HEK293 (cell line): Measurements from ENCODE around the gene KIFC1.
"Not testable (repeated sequence)": the region's sequence is repeated elsewhere in the genome, so short reads cannot be mapped to it uniquely, and the experiment has no call there.

Experiments
- CTCF ChIA-PET: fragments of 350-600 bp; formaldehyde crosslinking; extraction: SDS; loops from one replicate; lab custom pipeline; 2021; ENCODE audit warnings: antibody characterized with exemption; lab: Yijun Ruan, JAX
- POLR2A ChIA-PET: fragments of 300-600 bp; formaldehyde crosslinking; extraction: SDS; loops from one replicate; lab custom pipeline; 2020; ENCODE audit warnings: antibody characterized with exemption, inconsistent platforms; lab: Yijun Ruan, JAX
- H3K27ac ChIP-seq: fragments of 200-500 bp; sonication (Bioruptor generic); 2 replicates; pipeline ENCODE4 v1.5.1; 2014; ENCODE audit warnings: low read depth, low read length, control low read depth, inconsistent platforms; ENCODE audit errors: extremely low read depth
- H3K36me3 ChIP-seq, 2 experiments: fragments of 200-500 bp in 1 of 2; sonication (Bioruptor generic) in 1 of 2; 1 replicate in 1 of 2; 2 replicates in 1 of 2; pipeline ENCODE4 v1.5.1; 2014 to 2017; ENCODE audit warnings: inconsistent platforms in 2 of 2, low read length in 2 of 2; ENCODE audit not compliant: control insufficient read depth in 2 of 2, insufficient read depth in 1 of 2
- H3K4me1 ChIP-seq: fragments of 200-500 bp; sonication (Bioruptor generic); 2 replicates; pipeline ENCODE4 v1.5.1; 2014; ENCODE audit warnings: mild to moderate bottlenecking, low read length, inconsistent platforms; ENCODE audit not compliant: control insufficient read depth, insufficient read depth
- H3K4me3 ChIP-seq: 2 replicates; pipeline ENCODE4 v1.5.1; 2011; ENCODE audit warnings: low read depth, mild to moderate bottlenecking, control low read depth, low read length, moderate library complexity
- H3K9me3 ChIP-seq: fragments of 200-500 bp; sonication (Bioruptor generic); 2 replicates; pipeline ENCODE4 v1.5.1; 2014; ENCODE audit warnings: low read depth, low read length, inconsistent platforms; ENCODE audit not compliant: control insufficient read depth, insufficient read depth
- PATZ1 ChIP-seq: fragments of 450-650 bp; formaldehyde crosslinking; IDR thresholded peaks from 2 replicates; pipeline ENCODE4 v1.5.1; 2016; ENCODE audit warnings: missing biosample characterization, missing genetic modification characterization
- REST ChIP-seq: fragments of 450-650 bp; formaldehyde crosslinking; IDR thresholded peaks from 2 replicates; pipeline ENCODE4 v1.5.1; 2016; ENCODE audit warnings: missing biosample characterization, missing genetic modification characterization
- ZBTB26 ChIP-seq: fragments of 450-650 bp; formaldehyde crosslinking; optimal IDR thresholded peaks from 2 replicates; pipeline ENCODE3; 2016; ENCODE audit warnings: missing biosample characterization, mild to moderate bottlenecking, missing genetic modification characterization
- ZNF223 ChIP-seq: fragments of 450-650 bp; formaldehyde crosslinking; IDR thresholded peaks from 2 replicates; pipeline ENCODE4 v1.5.1; 2016; ENCODE audit warnings: missing biosample characterization, missing genetic modification characterization
- ZNF362 ChIP-seq: fragments of 450-650 bp; formaldehyde crosslinking; IDR thresholded peaks from 2 replicates; pipeline ENCODE4 v1.5.1; 2016; ENCODE audit warnings: missing biosample characterization, missing genetic modification characterization
- ZNF37A ChIP-seq: fragments of 450-650 bp; IDR thresholded peaks from 2 replicates; pipeline ENCODE4 v1.5.1; 2018; ENCODE audit warnings: missing biosample characterization, missing genetic modification characterization
- ZNF426 ChIP-seq: fragments of 450-650 bp; formaldehyde crosslinking; IDR thresholded peaks from 2 replicates; pipeline ENCODE4 v1.5.1; 2017; ENCODE audit warnings: missing biosample characterization, missing genetic modification characterization, mild to moderate bottlenecking, inconsistent platforms, moderate library complexity
- ZNF433 ChIP-seq: fragments of 450-650 bp; formaldehyde crosslinking; IDR thresholded peaks from 2 replicates; pipeline ENCODE4 v1.5.1; 2016; ENCODE audit warnings: missing biosample characterization, missing genetic modification characterization, low read depth
- ZNF514 ChIP-seq: fragments of 450-650 bp; formaldehyde crosslinking; IDR thresholded peaks from 2 replicates; pipeline ENCODE4 v1.5.1; 2016; ENCODE audit warnings: missing biosample characterization, missing genetic modification characterization
- ZNF518A ChIP-seq: fragments of 450-650 bp; formaldehyde crosslinking; conservative IDR thresholded peaks from 2 replicates; pipeline ENCODE4 v1.5.1; 2016; ENCODE audit warnings: low read depth, missing biosample characterization, missing genetic modification characterization
- ZNF600 ChIP-seq: fragments of 450-650 bp; formaldehyde crosslinking; IDR thresholded peaks from 2 replicates; pipeline ENCODE4 v1.5.1; 2016; ENCODE audit warnings: missing biosample characterization, missing genetic modification characterization
- ZNF692 ChIP-seq: fragments of 450-650 bp; formaldehyde crosslinking; IDR thresholded peaks from 2 replicates; pipeline ENCODE4 v1.5.1; 2016; ENCODE audit warnings: missing biosample characterization, missing genetic modification characterization
- ZNF792 ChIP-seq: fragments of 450-650 bp; formaldehyde crosslinking; IDR thresholded peaks from 2 replicates; pipeline ENCODE4 v1.5.1; 2016; ENCODE audit warnings: missing biosample characterization, missing genetic modification characterization

The KIFC1 gene

GRCh38 chr6:33364475-33365205, 27.0 kb upstream of the KIFC1 start (continued):
- peak; percentile 81 for TF ChIP-seq ZNF692 (tag by site-specific recombination)
- peak; percentile 78; the same call in 1 of the 2 replicates for TF ChIP-seq ZNF362
- peak; percentile 40; the same call in 1 of the 2 replicates for TF ChIP-seq PATZ1 (tag by site-specific recombination)
- TF ChIP-seq ZNF600 (tag by site-specific recombination): peak; percentile 66; the same call in 1 of the 2 replicates

- H3K9me3 ChIP-seq, H3K4me1 ChIP-seq, H3K4me3 ChIP-seq, H3K36me3 ChIP-seq, POLR2A ChIA-PET, H3K27ac ChIP-seq: not testable (repeated sequence)
- CTCF ChIA-PET: interaction anchor here (0.9 to 6.2 kb wide), 5 partner anchors 10 to 48 kb away, joined by 3 to 30 read pairs (median 4); partner anchors contain the start of gene ZBTB22
- peak; percentile 2 for TF ChIP-seq ZBTB26
These were observed 26.2 kb upstream of the KIFC1 start for GRCh38 chr6:33365206-33365971.

- Histone ChIP-seq H3K36me3 (no peaks in the 10 kb centered on the region), H3K4me3 (no peak overlapping the region), H3K27ac (no peak overlapping the region), H3K9me3 (no peaks in the 10 kb centered on the region), H3K4me1 (peaks cover 5% of the 10 kb centered on the region)
- CTCF ChIA-PET: interaction anchor here (1.7 kb wide), 1 partner anchor 24 kb away, joined by 5 read pairs; no protein-coding TSS in a partner anchor
- POLR2A ChIA-PET: interaction anchor here (0.6 to 1.2 kb wide), 3 partner anchors 16 to 213 kb away, joined by 3 to 7 read pairs (median 5); partner anchors contain the start of genes BAK1 and PFDN6
- TF ChIP-seq ZNF426 (peak; percentile 71), REST (tag by site-specific recombination) (peak; percentile 60; the same call in 1 of the 2 replicates), ZNF37A (tag by site-specific recombination) (no peak), ZNF518A (tag by site-specific recombination) (peak; percentile 81), ZNF433 (tag by site-specific recombination) (0 out of 2 replicates have a peak, but pooled peaks have one; percentile 17), ZNF223 (0 out of 2 replicates have a peak, but pooled peaks have one; percentile 34), ZNF792 (tag by site-specific recombination) (no peak), ZNF514 (tag by site-specific recombination) (0 out of 2 replicates have a peak, but pooled peaks have one; percentile 31)
These were observed 24.5 kb upstream of the KIFC1 start for GRCh38 chr6:33367009-33367714.
